WTC11 (cell line): ENCODE results near the gene MACF1. TPM values are rescaled to one million over a fixed set of nuclear protein-coding genes. Genes with fewer than 3 reads are reported as not detected.

Experiments
- ATAC-seq: fragments of 200-7000 bp; cut with Tn5 transposase; 2 replicates; pipeline ENCODE4 v1.10.0; 2021; ENCODE audit warnings: mild to moderate bottlenecking, moderate library complexity
- CTCF ChIA-PET: fragments of 300-600 bp; sonication (Branson Sonifier 250); formaldehyde crosslinking; loops from one replicate; lab custom pipeline; 2021; ENCODE audit warnings: antibody characterized with exemption; lab: Charles Lee
- POLR2A ChIA-PET: fragments of 350-600 bp; sonication (Branson Sonifier 250); formaldehyde crosslinking; loops from one replicate; lab custom pipeline; 2021; ENCODE audit warnings: antibody characterized with exemption; lab: Charles Lee
- DNase-seq: peaks from one replicate; pipeline ENCODE4 v3.0.0; 2021; ENCODE audit warnings: low spot score
- H3K27ac Mint-ChIP-seq: 2 replicates; pipeline ENCODE4 v1.8.0; 2021; ENCODE audit warnings: mixed read lengths
- H3K27me3 Mint-ChIP-seq: 2 replicates; pipeline ENCODE4 v1.8.0; 2021; ENCODE audit warnings: low read depth, mild to moderate bottlenecking, moderate library complexity, mixed read lengths
- H3K36me3 Mint-ChIP-seq: 2 replicates; pipeline ENCODE4 v1.8.0; 2021; ENCODE audit warnings: mixed read lengths
- H3K4me1 Mint-ChIP-seq: 2 replicates; pipeline ENCODE4 v1.8.0; 2022; ENCODE audit warnings: mixed read lengths
- H3K4me3 Mint-ChIP-seq: 2 replicates; pipeline ENCODE4 v1.8.0; 2021; ENCODE audit warnings: mild to moderate bottlenecking, moderate library complexity, mixed read lengths
- H3K9me3 Mint-ChIP-seq: 2 replicates; pipeline ENCODE4 v1.8.0; 2021; ENCODE audit warnings: mixed read lengths
- CREB1 ChIP-seq: sonication (generic); formaldehyde crosslinking; IDR thresholded peaks from 2 replicates; pipeline ENCODE4 v1.8.0; 2023; ENCODE audit warnings: mild to moderate bottlenecking, missing genetic modification reagents
- FOXP1 ChIP-seq: sonication (generic); formaldehyde crosslinking; IDR thresholded peaks from 2 replicates; pipeline ENCODE4 v1.8.0; 2022; ENCODE audit warnings: missing genetic modification reagents, mild to moderate bottlenecking, moderate library complexity, borderline replicate concordance
- FOXP4 ChIP-seq: sonication (generic); formaldehyde crosslinking; IDR thresholded peaks from 2 replicates; pipeline ENCODE4 v1.8.0; 2022; ENCODE audit warnings: mild to moderate bottlenecking, missing genetic modification reagents
- GRHL2 ChIP-seq: fragments of 250-450 bp; sonication (Bioruptor Pico); IDR thresholded peaks from 2 replicates; pipeline ENCODE4 v1.8.0; 2022; ENCODE audit warnings: mild to moderate bottlenecking, moderate library complexity; ENCODE audit not compliant: insufficient replicate concordance, severe bottlenecking
- IRF2 ChIP-seq: sonication (generic); formaldehyde crosslinking; IDR thresholded peaks from 2 replicates; pipeline ENCODE4 v1.8.0; 2022; ENCODE audit warnings: low read depth, missing genetic modification reagents, borderline replicate concordance
- KAT7 ChIP-seq: sonication (generic); formaldehyde crosslinking; IDR thresholded peaks from 2 replicates; pipeline ENCODE4 v1.8.1; 2023; ENCODE audit warnings: missing genetic modification reagents, mild to moderate bottlenecking, borderline replicate concordance
- NR3C1 ChIP-seq: sonication (generic); formaldehyde crosslinking; conservative IDR thresholded peaks from 2 replicates; pipeline ENCODE4 v1.8.1; 2023; ENCODE audit warnings: low read depth, mild to moderate bottlenecking, missing genetic modification reagents
- PRRX2 ChIP-seq: fragments of 250-450 bp; sonication (Bioruptor Pico); IDR thresholded peaks from 2 replicates; pipeline ENCODE4 v1.8.0; 2021; ENCODE audit warnings: mild to moderate bottlenecking
- RORB ChIP-seq: fragments of 250-450 bp; sonication (Bioruptor Pico); IDR thresholded peaks from 2 replicates; pipeline ENCODE4 v1.9.0; 2021; ENCODE audit warnings: mild to moderate bottlenecking
- TEAD4 ChIP-seq: sonication (generic); formaldehyde crosslinking; IDR thresholded peaks from 2 replicates; pipeline ENCODE4 v1.8.0; 2022; ENCODE audit warnings: mild to moderate bottlenecking, missing genetic modification reagents
- TP53 ChIP-seq: sonication (generic); formaldehyde crosslinking; IDR thresholded peaks from 2 replicates; pipeline ENCODE4 v1.8.1; 2023; ENCODE audit warnings: mild to moderate bottlenecking, missing genetic modification reagents
- ZNF423 ChIP-seq: fragments of 250-450 bp; sonication (Bioruptor Pico); IDR thresholded peaks from 2 replicates; pipeline ENCODE4 v2.1.2; 2022; ENCODE audit warnings: mild to moderate bottlenecking, moderate library complexity
- total RNA-seq: library from RNA; stranded (reverse); gene quantifications from 3 replicates; pipeline ENCODE4 v1.2.3, GENCODE V29; 2021
- TF ChIP-seq, protein P1 (sequence below): fragments of 250-450 bp; sonication (Bioruptor Pico); IDR thresholded peaks from 2 replicates; pipeline ENCODE4 v1.9.0; 2021; ENCODE audit warnings: mild to moderate bottlenecking
- TF ChIP-seq, protein P2 (sequence below): fragments of 250-450 bp; sonication (Bioruptor Pico); conservative IDR thresholded peaks from 2 replicates; pipeline ENCODE4 v1.9.0; 2021; ENCODE audit warnings: mild to moderate bottlenecking
- TF ChIP-seq, protein P3 (sequence below): sonication (generic); formaldehyde crosslinking; IDR thresholded peaks from 2 replicates; pipeline ENCODE4 v1.8.1; 2022; ENCODE audit warnings: low read depth, missing genetic modification reagents, borderline replicate concordance
- TF ChIP-seq, protein P4 (sequence below): fragments of 200-600 bp; IDR thresholded peaks from 2 replicates; pipeline ENCODE4 v1.8.0; 2022; ENCODE audit warnings: antibody characterized with exemption
- TF ChIP-seq, protein P5 (sequence below): fragments of 250-450 bp; sonication (Bioruptor Pico); IDR thresholded peaks from 2 replicates; pipeline ENCODE4 v1.9.0; 2021; ENCODE audit warnings: mild to moderate bottlenecking

The MACF1 gene
- total RNA-seq, 1 experiment from 2014 or later: 327 TPM

GRCh38 chr1:39522661-39523567 is 318.4 kb downstream of the MACF1 start (continued):
- TF ChIP-seq, protein P1, sequence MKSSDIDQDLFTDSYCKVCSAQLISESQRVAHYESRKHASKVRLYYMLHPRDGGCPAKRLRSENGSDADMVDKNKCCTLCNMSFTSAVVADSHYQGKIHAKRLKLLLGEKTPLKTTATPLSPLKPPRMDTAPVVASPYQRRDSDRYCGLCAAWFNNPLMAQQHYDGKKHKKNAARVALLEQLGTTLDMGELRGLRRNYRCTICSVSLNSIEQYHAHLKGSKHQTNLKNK (CRISPR knock-in tag): no peak
- TF ChIP-seq, protein P2, sequence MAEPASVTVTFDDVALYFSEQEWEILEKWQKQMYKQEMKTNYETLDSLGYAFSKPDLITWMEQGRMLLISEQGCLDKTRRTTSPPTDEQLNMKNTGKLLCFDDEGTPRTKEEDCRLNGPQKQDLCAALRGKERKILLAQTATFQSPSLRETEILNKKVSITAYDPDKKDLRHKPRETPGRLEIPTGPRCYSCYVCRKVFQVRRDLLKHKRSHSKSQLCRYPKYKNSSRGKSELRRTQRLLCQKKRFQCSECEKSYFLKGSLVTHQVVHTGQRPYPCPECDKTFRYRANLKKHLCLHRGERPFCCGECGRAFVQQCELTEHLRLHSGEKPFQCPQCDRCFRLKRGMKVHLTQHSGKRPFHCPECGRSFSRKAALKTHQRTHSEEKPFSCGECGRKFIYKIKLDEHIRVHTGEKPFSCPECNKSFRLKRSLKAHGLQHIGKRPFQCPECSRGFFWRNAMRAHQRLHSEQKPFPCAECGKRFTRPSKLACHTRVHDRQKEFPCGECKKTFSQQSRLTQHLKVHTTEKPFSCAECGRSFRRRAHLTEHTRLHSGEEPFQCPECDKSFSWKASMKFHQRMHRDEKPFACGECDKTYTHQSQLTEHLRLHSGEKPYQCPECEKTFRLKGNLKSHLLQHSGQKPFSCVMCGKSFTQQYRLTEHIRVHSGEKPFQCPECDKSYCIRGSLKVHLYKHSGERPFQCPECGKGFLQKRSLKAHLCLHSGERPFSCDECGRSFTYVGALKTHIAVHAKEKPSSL (CRISPR knock-in tag): no peak
- no peak for TF ChIP-seq IRF2
- no peak for TF ChIP-seq TP53
- TF ChIP-seq PRRX2: no peak
- no peak for TF ChIP-seq KAT7 (CRISPR knock-in tag)
- no peak for TF ChIP-seq CREB1 (CRISPR knock-in tag)

GRCh38 chr1:39524171-39524570 is 319.7 kb downstream of the MACF1 start:
- no peaks in the 10 kb centered on the region for H3K4me1 Mint-ChIP-seq
- no peaks in the 10 kb centered on the region for H3K9me3 Mint-ChIP-seq
- no peak overlapping the region for H3K4me3 Mint-ChIP-seq
- ChIA-PET POLR2A (no interaction called here), CTCF (interaction anchor here (1.0 kb wide), 1 partner anchor 134 kb away, joined by 3 read pairs; no protein-coding TSS in a partner anchor)
- H3K27ac Mint-ChIP-seq: no peak overlapping the region
- no peak for DNase-seq
- no peaks in the 10 kb centered on the region for H3K36me3 Mint-ChIP-seq
- ATAC-seq: no peak
- H3K27me3 Mint-ChIP-seq: peaks cover 3% of the 10 kb centered on the region; the same call in 1 of the 2 replicates
- no peak for TF ChIP-seq KAT7 (CRISPR knock-in tag)
- no peak for TF ChIP-seq PRRX2
- no peak for TF ChIP-seq ZNF423 (CRISPR knock-in tag)
- TF ChIP-seq, all 79 proteins: peak for 0

GRCh38 chr1:39524591-39525365 is 320.3 kb downstream of the MACF1 start:
- no peak for DNase-seq
- TF ChIP-seq CREB1 (CRISPR knock-in tag): no peak
- TF ChIP-seq NR3C1 (CRISPR knock-in tag): no peak
- TF ChIP-seq, protein P3, sequence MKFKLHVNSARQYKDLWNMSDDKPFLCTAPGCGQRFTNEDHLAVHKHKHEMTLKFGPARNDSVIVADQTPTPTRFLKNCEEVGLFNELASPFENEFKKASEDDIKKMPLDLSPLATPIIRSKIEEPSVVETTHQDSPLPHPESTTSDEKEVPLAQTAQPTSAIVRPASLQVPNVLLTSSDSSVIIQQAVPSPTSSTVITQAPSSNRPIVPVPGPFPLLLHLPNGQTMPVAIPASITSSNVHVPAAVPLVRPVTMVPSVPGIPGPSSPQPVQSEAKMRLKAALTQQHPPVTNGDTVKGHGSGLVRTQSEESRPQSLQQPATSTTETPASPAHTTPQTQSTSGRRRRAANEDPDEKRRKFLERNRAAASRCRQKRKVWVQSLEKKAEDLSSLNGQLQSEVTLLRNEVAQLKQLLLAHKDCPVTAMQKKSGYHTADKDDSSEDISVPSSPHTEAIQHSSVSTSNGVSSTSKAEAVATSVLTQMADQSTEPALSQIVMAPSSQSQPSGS: no peak
- TF ChIP-seq FOXP1 (CRISPR knock-in tag): no peak
- no peak for TF ChIP-seq RORB
- TF ChIP-seq TEAD4 (CRISPR knock-in tag): no peak
- TF ChIP-seq, protein P4, sequence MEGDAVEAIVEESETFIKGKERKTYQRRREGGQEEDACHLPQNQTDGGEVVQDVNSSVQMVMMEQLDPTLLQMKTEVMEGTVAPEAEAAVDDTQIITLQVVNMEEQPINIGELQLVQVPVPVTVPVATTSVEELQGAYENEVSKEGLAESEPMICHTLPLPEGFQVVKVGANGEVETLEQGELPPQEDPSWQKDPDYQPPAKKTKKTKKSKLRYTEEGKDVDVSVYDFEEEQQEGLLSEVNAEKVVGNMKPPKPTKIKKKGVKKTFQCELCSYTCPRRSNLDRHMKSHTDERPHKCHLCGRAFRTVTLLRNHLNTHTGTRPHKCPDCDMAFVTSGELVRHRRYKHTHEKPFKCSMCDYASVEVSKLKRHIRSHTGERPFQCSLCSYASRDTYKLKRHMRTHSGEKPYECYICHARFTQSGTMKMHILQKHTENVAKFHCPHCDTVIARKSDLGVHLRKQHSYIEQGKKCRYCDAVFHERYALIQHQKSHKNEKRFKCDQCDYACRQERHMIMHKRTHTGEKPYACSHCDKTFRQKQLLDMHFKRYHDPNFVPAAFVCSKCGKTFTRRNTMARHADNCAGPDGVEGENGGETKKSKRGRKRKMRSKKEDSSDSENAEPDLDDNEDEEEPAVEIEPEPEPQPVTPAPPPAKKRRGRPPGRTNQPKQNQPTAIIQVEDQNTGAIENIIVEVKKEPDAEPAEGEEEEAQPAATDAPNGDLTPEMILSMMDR: no peak
- TF ChIP-seq, protein P5, sequence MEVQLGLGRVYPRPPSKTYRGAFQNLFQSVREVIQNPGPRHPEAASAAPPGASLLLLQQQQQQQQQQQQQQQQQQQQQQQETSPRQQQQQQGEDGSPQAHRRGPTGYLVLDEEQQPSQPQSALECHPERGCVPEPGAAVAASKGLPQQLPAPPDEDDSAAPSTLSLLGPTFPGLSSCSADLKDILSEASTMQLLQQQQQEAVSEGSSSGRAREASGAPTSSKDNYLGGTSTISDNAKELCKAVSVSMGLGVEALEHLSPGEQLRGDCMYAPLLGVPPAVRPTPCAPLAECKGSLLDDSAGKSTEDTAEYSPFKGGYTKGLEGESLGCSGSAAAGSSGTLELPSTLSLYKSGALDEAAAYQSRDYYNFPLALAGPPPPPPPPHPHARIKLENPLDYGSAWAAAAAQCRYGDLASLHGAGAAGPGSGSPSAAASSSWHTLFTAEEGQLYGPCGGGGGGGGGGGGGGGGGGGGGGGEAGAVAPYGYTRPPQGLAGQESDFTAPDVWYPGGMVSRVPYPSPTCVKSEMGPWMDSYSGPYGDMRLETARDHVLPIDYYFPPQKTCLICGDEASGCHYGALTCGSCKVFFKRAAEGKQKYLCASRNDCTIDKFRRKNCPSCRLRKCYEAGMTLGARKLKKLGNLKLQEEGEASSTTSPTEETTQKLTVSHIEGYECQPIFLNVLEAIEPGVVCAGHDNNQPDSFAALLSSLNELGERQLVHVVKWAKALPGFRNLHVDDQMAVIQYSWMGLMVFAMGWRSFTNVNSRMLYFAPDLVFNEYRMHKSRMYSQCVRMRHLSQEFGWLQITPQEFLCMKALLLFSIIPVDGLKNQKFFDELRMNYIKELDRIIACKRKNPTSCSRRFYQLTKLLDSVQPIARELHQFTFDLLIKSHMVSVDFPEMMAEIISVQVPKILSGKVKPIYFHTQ: no peak
- no peak for TF ChIP-seq GRHL2 (CRISPR knock-in tag)
- no peak for TF ChIP-seq FOXP4 (CRISPR knock-in tag)

More at GRCh38 chr1:39524591-39525365, 320.3 kb downstream of the MACF1 start:
- no peak overlapping the region for H3K27ac Mint-ChIP-seq
- no peaks in the 10 kb centered on the region for H3K9me3 Mint-ChIP-seq
- H3K4me3 Mint-ChIP-seq: no peak overlapping the region
- peaks cover 3% of the 10 kb centered on the region; the same call in 1 of the 2 replicates for H3K27me3 Mint-ChIP-seq
- POLR2A ChIA-PET: no interaction called here
- H3K36me3 Mint-ChIP-seq: no peaks in the 10 kb centered on the region
- H3K4me1 Mint-ChIP-seq: no peaks in the 10 kb centered on the region
- CTCF ChIA-PET: interaction anchor here (1.0 to 5.0 kb wide), 2 partner anchors 14 to 133 kb away, joined by 3 to 22 read pairs; no protein-coding TSS in a partner anchor
- no peak for ATAC-seq
